Memory B cell (primary cell): ENCODE data around the gene ACOT8.

Source experiments
- ATAC-seq: fragments of 150-1000 bp; cut with Tn5 transposase; 2 replicates; pipeline ENCODE4 v1.10.0; 2021; ENCODE audit warnings: low read depth, mild to moderate bottlenecking, moderate library complexity
- DNase-seq, 2 donors: peaks; one replicate each; pipeline ENCODE4 v3.0.0; 2022; ENCODE audit warnings: low spot score in 2 of 2
- H3K27ac Mint-ChIP-seq: one replicate; pipeline ENCODE4 v1.8.0; 2022; ENCODE audit warnings: mild to moderate bottlenecking, moderate library complexity, mixed read lengths
- H3K27me3 Mint-ChIP-seq: one replicate; pipeline ENCODE4 v1.8.0; 2022; ENCODE audit warnings: mixed read lengths
- H3K36me3 Mint-ChIP-seq: one replicate; pipeline ENCODE4 v1.8.0; 2022; ENCODE audit warnings: mild to moderate bottlenecking, mixed read lengths
- H3K4me1 Mint-ChIP-seq: one replicate; pipeline ENCODE4 v1.8.0; 2022; ENCODE audit warnings: mixed read lengths
- H3K4me3 Mint-ChIP-seq: one replicate; pipeline ENCODE4 v1.8.0; 2022; ENCODE audit warnings: mild to moderate bottlenecking, moderate library complexity, mixed read lengths
- H3K9me3 Mint-ChIP-seq: one replicate; pipeline ENCODE4 v1.8.0; 2022; ENCODE audit warnings: mixed read lengths

The ACOT8 gene

GRCh38 chr20:45851501-45851900 lies 5.7 kb downstream of the ACOT8 start:
- Mint-ChIP-seq H3K27ac (no peak overlapping the region), H3K36me3 (peaks cover 9% of the 10 kb centered on the region), H3K27me3 (no peaks in the 10 kb centered on the region), H3K9me3 (no peaks in the 10 kb centered on the region), H3K4me1 (peaks cover 2% of the 10 kb centered on the region), H3K4me3 (no peak overlapping the region)
- ATAC-seq (no peak), DNase-seq (no peak)

GRCh38 chr20:45850926-45851325 lies 6.3 kb downstream of the ACOT8 start:
- no peak overlapping the region for H3K4me3 Mint-ChIP-seq
- no peaks in the 10 kb centered on the region for H3K27me3 Mint-ChIP-seq
- H3K36me3 Mint-ChIP-seq: peaks cover 9% of the 10 kb centered on the region
- no peaks in the 10 kb centered on the region for H3K9me3 Mint-ChIP-seq
- H3K4me1 Mint-ChIP-seq: peaks cover 2% of the 10 kb centered on the region
- ATAC-seq: no peak
- no peak for DNase-seq
- no peak overlapping the region for H3K27ac Mint-ChIP-seq

- ATAC-seq (no peak), DNase-seq (no peak)
- H3K4me3 Mint-ChIP-seq: no peak overlapping the region
- H3K9me3 Mint-ChIP-seq: no peaks in the 10 kb centered on the region
- peaks cover 2% of the 10 kb centered on the region for H3K4me1 Mint-ChIP-seq
- H3K27me3 Mint-ChIP-seq: no peaks in the 10 kb centered on the region
- H3K36me3 Mint-ChIP-seq: peaks cover 11% of the 10 kb centered on the region
- no peak overlapping the region for H3K27ac Mint-ChIP-seq
These were observed 7.0 kb downstream of the ACOT8 start for GRCh38 chr20:45850238-45850637.

GRCh38 chr20:45848969-45849582 lies 8.1 kb downstream of the ACOT8 start:
- peak overlapping the region; percentile 74 for H3K27ac Mint-ChIP-seq
- DNase-seq: no peak
- H3K4me3 Mint-ChIP-seq: no peak overlapping the region
- peaks cover 2% of the 10 kb centered on the region for H3K4me1 Mint-ChIP-seq
- no peaks in the 10 kb centered on the region for H3K27me3 Mint-ChIP-seq
- H3K36me3 Mint-ChIP-seq: peaks cover 16% of the 10 kb centered on the region
- H3K9me3 Mint-ChIP-seq: no peaks in the 10 kb centered on the region
- ATAC-seq: no peak

GRCh38 chr20:45848421-45848820 lies 8.8 kb downstream of the ACOT8 start:
- Mint-ChIP-seq H3K4me1 (peaks cover 2% of the 10 kb centered on the region), H3K27ac (peak overlapping the region; percentile 74), H3K27me3 (no peaks in the 10 kb centered on the region), H3K36me3 (peaks cover 16% of the 10 kb centered on the region), H3K4me3 (no peak overlapping the region), H3K9me3 (no peaks in the 10 kb centered on the region)
- no peak for DNase-seq
- ATAC-seq: no peak

GRCh38 chr20:45845452-45845851 lies 11.7 kb downstream of the ACOT8 start:
- Mint-ChIP-seq H3K9me3 (no peaks in the 10 kb centered on the region), H3K27ac (no peak overlapping the region), H3K4me3 (no peak overlapping the region), H3K4me1 (peaks cover 9% of the 10 kb centered on the region), H3K36me3 (peaks cover 17% of the 10 kb centered on the region), H3K27me3 (no peaks in the 10 kb centered on the region)
- ATAC-seq: no peak
- no peak for DNase-seq

- Mint-ChIP-seq H3K9me3 (no peaks in the 10 kb centered on the region), H3K27ac (no peak overlapping the region), H3K36me3 (peaks cover 14% of the 10 kb centered on the region), H3K4me1 (peaks cover 9% of the 10 kb centered on the region), H3K27me3 (no peaks in the 10 kb centered on the region), H3K4me3 (no peak overlapping the region)
- DNase-seq (no peak), ATAC-seq (no peak)
These were observed 13.7 kb downstream of the ACOT8 start for GRCh38 chr20:45843506-45843905.

GRCh38 chr20:45842169-45842812 lies 14.9 kb downstream of the ACOT8 start:
- Mint-ChIP-seq H3K4me3 (peak overlapping the region; percentile 33), H3K27ac (peak overlapping the region; percentile 65), H3K9me3 (no peaks in the 10 kb centered on the region), H3K4me1 (peaks cover 9% of the 10 kb centered on the region), H3K36me3 (peaks cover 13% of the 10 kb centered on the region), H3K27me3 (no peaks in the 10 kb centered on the region)
- peak; percentile 100 for ATAC-seq
- DNase-seq: peak in 1 of 2 donors; percentile 37

GRCh38 chr20:45841407-45842129 lies 15.6 kb downstream of the ACOT8 start:
- peaks cover 9% of the 10 kb centered on the region for H3K4me1 Mint-ChIP-seq
- H3K9me3 Mint-ChIP-seq: no peaks in the 10 kb centered on the region
- DNase-seq: no peak
- H3K27ac Mint-ChIP-seq: peak overlapping the region; percentile 65
- H3K27me3 Mint-ChIP-seq: no peaks in the 10 kb centered on the region
- H3K4me3 Mint-ChIP-seq: peak overlapping the region; percentile 33
- no peak for ATAC-seq
- peaks cover 13% of the 10 kb centered on the region for H3K36me3 Mint-ChIP-seq

GRCh38 chr20:45840700-45841198 lies 16.4 kb downstream of the ACOT8 start:
- no peaks in the 10 kb centered on the region for H3K9me3 Mint-ChIP-seq
- peaks cover 9% of the 10 kb centered on the region for H3K4me1 Mint-ChIP-seq
- H3K27me3 Mint-ChIP-seq: no peaks in the 10 kb centered on the region
- no peak for ATAC-seq
- DNase-seq: no peak
- no peak overlapping the region for H3K4me3 Mint-ChIP-seq
- no peak overlapping the region for H3K27ac Mint-ChIP-seq
- peaks cover 13% of the 10 kb centered on the region for H3K36me3 Mint-ChIP-seq

- ATAC-seq (no peak), DNase-seq (no peak)
- H3K4me3 Mint-ChIP-seq: no peak overlapping the region
- no peaks in the 10 kb centered on the region for H3K9me3 Mint-ChIP-seq
- H3K36me3 Mint-ChIP-seq: no peaks in the 10 kb centered on the region
- no peaks in the 10 kb centered on the region for H3K27me3 Mint-ChIP-seq
- H3K4me1 Mint-ChIP-seq: peaks cover 8% of the 10 kb centered on the region
- H3K27ac Mint-ChIP-seq: no peak overlapping the region
These were observed 20.4 kb downstream of the ACOT8 start for GRCh38 chr20:45836841-45837240.

- H3K36me3 Mint-ChIP-seq: no peaks in the 10 kb centered on the region
- H3K4me3 Mint-ChIP-seq: no peak overlapping the region
- H3K9me3 Mint-ChIP-seq: no peaks in the 10 kb centered on the region
- H3K27ac Mint-ChIP-seq: no peak overlapping the region
- ATAC-seq (no peak), DNase-seq (no peak)
- H3K27me3 Mint-ChIP-seq: no peaks in the 10 kb centered on the region
- peaks cover 7% of the 10 kb centered on the region for H3K4me1 Mint-ChIP-seq
These were observed 21.4 kb downstream of the ACOT8 start for GRCh38 chr20:45835825-45836224.

GRCh38 chr20:45835329-45835765 lies 21.8 kb downstream of the ACOT8 start:
- no peak for DNase-seq
- peaks cover 7% of the 10 kb centered on the region for H3K4me1 Mint-ChIP-seq
- no peak overlapping the region for H3K27ac Mint-ChIP-seq
- no peaks in the 10 kb centered on the region for H3K36me3 Mint-ChIP-seq
- H3K4me3 Mint-ChIP-seq: peak overlapping the region; percentile 92
- ATAC-seq: no peak
- no peaks in the 10 kb centered on the region for H3K9me3 Mint-ChIP-seq
- no peaks in the 10 kb centered on the region for H3K27me3 Mint-ChIP-seq

GRCh38 chr20:45834797-45835161 lies 22.4 kb downstream of the ACOT8 start:
- peak overlapping the region; percentile 92 for H3K4me3 Mint-ChIP-seq
- H3K9me3 Mint-ChIP-seq: no peaks in the 10 kb centered on the region
- no peaks in the 10 kb centered on the region for H3K27me3 Mint-ChIP-seq
- DNase-seq: no peak
- no peak for ATAC-seq
- no peak overlapping the region for H3K27ac Mint-ChIP-seq
- H3K4me1 Mint-ChIP-seq: peaks cover 7% of the 10 kb centered on the region
- H3K36me3 Mint-ChIP-seq: no peaks in the 10 kb centered on the region
